Measurements from ENCODE around the gene USP3.
"Not testable (repeated sequence)": the region's sequence is repeated elsewhere in the genome, so short reads cannot be mapped to it uniquely, and the experiment has no call there.

Gene USP3

GRCh38 chr15:63620760-63621159, 116.4 kb downstream of the USP3 start:
- ATAC-seq = not testable (repeated sequence)

- ATAC-seq = no peak
Observed at GRCh38 chr15:63623232-63623969, 119.0 kb downstream of the USP3 start.

DNA sequence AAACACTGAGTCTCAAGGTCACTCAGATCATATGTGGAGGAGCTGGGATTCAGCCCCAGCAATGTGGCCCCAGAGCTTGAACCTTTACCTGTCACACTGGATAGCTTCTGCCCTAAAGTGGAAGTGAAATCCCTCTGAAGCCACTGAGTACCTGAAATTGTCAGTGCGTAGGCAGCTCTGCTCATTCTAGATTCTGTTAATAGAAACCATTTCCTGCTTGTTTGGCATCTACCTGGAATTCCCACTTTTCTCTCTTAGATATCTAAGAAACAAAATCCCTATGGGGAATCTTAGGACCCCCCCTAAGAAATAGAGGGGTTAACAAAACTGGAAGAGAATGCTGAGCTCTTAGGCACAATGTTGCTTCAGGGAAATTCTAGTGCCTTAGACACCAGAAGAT, 122.6 kb downstream of the USP3 start:
- ATAC-seq = no peak

- ATAC-seq = no peak
Observed at GRCh38 chr15:63628123-63628822, 123.9 kb downstream of the USP3 start.

DNA sequence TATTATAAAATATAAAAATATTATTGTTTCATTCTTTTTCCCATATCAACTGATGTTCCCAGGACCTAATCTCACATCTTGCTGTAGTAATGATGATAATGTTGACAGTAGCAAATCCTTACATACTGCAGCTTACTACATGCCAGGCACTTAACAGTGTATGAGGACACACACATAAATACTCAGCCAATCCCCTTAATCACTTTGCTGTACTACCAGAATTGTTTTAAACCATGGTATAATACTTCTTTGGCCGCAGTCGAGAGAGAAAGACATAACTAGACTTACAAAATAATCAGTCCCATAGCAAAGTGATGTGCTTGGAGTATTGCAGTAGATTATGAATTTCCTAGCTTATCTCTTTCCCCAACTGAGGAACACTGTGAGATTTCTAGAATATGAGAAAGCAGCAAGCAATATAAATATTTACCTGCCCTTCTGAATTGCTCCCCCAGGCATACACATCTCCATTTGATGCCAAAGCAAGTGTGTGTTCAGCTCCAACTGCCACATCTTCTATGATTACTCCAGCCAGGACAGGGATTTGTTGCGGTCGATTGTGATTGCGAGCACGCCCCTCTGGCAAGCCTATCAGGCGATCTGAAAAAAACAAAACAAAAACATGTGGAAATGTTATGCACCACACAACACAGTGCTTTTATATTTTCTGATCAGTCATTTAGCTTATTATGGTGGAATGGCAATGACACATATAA, 125.8 kb downstream of the USP3 start:
- ATAC-seq = no peak

GRCh38 chr15:63633312-63633711, 128.9 kb downstream of the USP3 start:
- ATAC-seq = no peak

DNA sequence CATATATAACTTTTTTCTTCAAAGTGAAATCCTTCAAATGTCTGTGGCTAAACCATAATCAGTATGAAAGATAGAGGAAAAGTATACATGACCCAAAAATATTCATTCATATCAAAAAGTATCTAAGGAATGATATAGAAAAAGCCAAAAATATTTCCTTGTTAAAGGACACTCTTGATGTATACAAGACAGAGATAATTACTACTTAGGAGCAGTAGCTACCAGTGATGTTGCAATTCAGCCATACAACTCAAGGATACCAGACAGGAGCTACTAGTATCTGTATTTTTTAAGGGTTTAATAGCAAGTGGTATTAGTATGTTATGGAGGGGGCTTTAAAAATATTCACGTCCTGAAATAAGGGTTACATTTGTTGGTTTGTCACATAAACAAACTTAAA, 129.8 kb downstream of the USP3 start:
- ATAC-seq = no peak

DNA sequence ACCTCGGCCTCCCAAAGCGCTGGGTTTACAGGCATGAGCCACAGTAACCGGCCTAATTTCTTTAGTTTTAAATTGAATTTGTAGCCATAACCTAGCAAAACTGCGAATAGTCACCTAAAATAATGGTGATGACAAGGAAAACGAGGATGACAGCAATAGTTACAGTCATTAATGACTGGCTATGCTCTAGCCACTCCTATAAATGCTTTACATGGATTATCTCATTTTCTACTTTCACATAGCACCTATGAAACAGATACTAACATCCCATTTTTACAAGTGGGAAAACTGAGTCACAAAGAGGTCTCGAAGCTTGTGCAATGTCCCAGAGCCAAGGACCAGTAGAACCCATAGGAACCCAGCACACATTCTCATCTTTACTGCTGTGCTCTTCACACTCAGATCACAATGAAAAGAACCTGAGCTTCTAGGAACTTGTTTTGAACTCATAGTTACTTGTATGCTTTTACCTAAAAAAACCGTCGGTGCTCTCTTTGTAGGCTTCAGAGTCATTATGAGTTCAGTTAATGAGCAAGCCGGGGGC, 132.2 kb downstream of the USP3 start:
- ATAC-seq = no peak

GRCh38 chr15:63638839-63639238, 134.4 kb downstream of the USP3 start:
- peak; percentile 82 to 91 for ATAC-seq

- ATAC-seq = no peak
Observed at GRCh38 chr15:63640146-63640545, 135.8 kb downstream of the USP3 start.

All from activated CD4-positive, CD25-positive, alpha-beta regulatory T cell treated with anti-CD3 and anti-CD28 coated beads, Interleukin-2, amount 50 U/mL, for 24 hours (primary cell).